GM12891 (cell line): ENCODE measurements around the gene DAZAP1.
A peak's percentile ranks its signal among the peaks of the same experiment; 100 is the strongest.
"Not testable (repeated sequence)": the region's sequence is repeated elsewhere in the genome, so short reads cannot be mapped to it uniquely, and the experiment has no call there.

Experiments used
- DNase-seq: peaks from one replicate; pipeline ENCODE4 v3.0.0; 2011; ENCODE audit warnings: low spot score; ENCODE audit not compliant: insufficient read length
- FAIRE-seq: peaks from 2 replicates; lab custom pipeline; 2011; peaks lifted over from hg19 to GRCh38; lab: Jason Lieb, UNC
- PAX5 ChIP-seq: IDR thresholded peaks from 2 replicates; pipeline ENCODE4 v1.6.1; 2011; ENCODE audit warnings: low read length, moderate library complexity, mild to moderate bottlenecking; ENCODE audit not compliant: insufficient read depth, severe bottlenecking
- POLR2A ChIP-seq: IDR thresholded peaks from 2 replicates; pipeline ENCODE4 v1.6.1; 2011; ENCODE audit warnings: low read depth, low read length, control low read depth
- POLR2AphosphoS5 ChIP-seq: IDR thresholded peaks from 2 replicates; pipeline ENCODE4 v1.6.1; 2011; ENCODE audit warnings: low read depth, low read length, control low read depth
- POU2F2 ChIP-seq: IDR thresholded peaks from 2 replicates; pipeline ENCODE4 v1.6.1; 2011; ENCODE audit warnings: low read depth, mild to moderate bottlenecking, control low read depth, low read length, moderate library complexity
- SPI1 ChIP-seq: IDR thresholded peaks from 2 replicates; pipeline ENCODE4 v1.6.1; 2011; ENCODE audit warnings: low read depth, low read length, control low read depth
- TAF1 ChIP-seq: IDR thresholded peaks from 2 replicates; pipeline ENCODE4 v1.6.1; 2011; ENCODE audit warnings: low read depth, low read length, control low read depth

Gene DAZAP1

GRCh38 chr19:1472231-1473084 is 65.1 kb downstream of the DAZAP1 start:
- no peak for TF ChIP-seq POLR2A
- no peak for TF ChIP-seq TAF1
- TF ChIP-seq POLR2AphosphoS5, result no peak
- no peak for TF ChIP-seq SPI1
- no peak for TF ChIP-seq PAX5
- TF ChIP-seq POU2F2, result no peak
- FAIRE-seq, result no peak
- DNase-seq, result no peak

GRCh38 chr19:1473085-1473851 is 65.9 kb downstream of the DAZAP1 start:
- TF ChIP-seq PAX5 (no peak), POU2F2 (no peak), TAF1 (no peak), POLR2A (no peak), SPI1 (no peak), POLR2AphosphoS5 (no peak)
- DNase-seq (no peak), FAIRE-seq (no peak)

- DNase-seq, result no peak
- FAIRE-seq, result no peak
- TF ChIP-seq PAX5, result no peak
- no peak for TF ChIP-seq POLR2A
- no peak for TF ChIP-seq POLR2AphosphoS5
- no peak for TF ChIP-seq TAF1
- TF ChIP-seq SPI1, result no peak
- TF ChIP-seq POU2F2, result no peak
Measured at GRCh38 chr19:1474011-1474764, 66.8 kb downstream of the DAZAP1 start.

- DNase-seq, result no peak
- no peak for FAIRE-seq
- TF ChIP-seq PAX5 (no peak), POU2F2 (no peak), POLR2A (no peak), POLR2AphosphoS5 (no peak), SPI1 (no peak), TAF1 (no peak)
Measured at GRCh38 chr19:1474765-1475351, 67.5 kb downstream of the DAZAP1 start.

DNA sequence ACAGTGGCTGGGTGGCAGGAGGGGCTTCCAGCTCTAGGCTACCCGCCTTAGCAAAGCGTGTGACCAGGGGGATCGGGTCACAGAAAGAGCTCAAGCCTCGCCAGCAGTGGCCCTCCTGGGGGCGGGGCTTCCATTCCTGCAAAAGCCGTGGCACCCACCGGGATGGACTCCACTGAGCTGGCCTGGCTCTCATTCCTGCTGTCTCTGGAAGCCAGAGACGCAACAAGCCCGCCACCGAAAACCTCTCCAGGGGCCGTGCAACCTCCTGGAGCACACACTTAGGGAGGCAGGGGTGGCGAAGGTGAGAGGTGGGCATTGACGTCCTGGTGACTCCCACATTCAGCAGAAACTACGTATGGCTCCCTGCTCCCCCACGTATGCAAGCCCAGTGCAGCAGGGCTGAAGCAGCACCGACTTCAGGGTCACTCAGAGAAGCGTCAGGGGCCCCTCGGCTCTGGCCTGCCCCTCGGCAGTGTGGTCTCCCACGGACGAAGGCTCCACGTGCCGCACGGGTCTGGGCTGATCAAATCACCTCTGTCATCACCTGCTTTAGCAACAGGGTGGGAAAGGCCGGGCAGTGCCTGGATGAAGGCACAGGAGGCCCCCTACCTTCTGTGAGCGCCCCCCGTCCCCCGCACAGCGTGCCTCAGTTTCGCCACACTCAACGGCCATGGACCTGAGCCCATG is 68.5 kb downstream of the DAZAP1 start:
- FAIRE-seq, result no peak

GRCh38 chr19:1477056-1477455 is 69.7 kb downstream of the DAZAP1 start:
- not testable (repeated sequence) for DNase-seq, FAIRE-seq

More for the DNA sequence above, 68.5 kb downstream of the DAZAP1 start:
- no peak for TF ChIP-seq PAX5
- DNase-seq, result no peak

DNA sequence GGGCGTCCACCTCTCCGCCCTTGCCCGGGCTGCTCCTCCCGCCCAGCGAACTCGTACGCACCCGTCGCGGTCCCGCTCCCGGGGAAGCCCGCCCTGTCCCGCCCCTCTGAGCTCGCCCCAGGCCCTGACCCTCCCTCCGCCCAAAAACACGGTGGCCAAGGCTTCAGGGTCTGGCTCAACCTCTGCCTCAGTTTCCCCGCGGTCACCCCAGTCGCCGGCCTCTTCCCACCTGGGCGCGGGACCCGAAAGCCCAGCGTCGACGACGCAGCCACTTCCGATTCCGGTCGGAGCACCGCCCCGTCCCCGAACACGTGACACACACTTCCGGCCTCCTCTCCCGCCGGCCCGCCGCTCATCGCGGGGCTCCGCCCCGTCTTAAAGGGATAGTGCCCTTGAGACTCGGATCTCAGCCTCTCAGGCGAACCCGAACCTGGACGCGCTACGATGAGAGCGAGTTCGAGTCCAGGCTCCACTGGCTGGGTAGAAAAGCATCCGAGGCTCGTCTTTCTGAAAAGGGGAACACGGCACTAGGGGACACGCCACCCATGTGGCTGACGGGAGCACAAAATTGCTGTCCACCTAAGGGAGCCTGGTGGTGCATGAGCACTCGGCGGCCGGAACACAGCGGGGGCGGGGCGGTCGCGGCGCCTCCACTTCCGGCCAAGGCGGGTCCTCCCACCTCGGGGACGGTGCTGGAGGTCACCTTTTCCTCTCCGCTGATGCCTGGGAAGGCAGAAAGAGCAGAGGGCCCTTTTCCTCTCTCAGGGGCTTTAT is 71.7 kb downstream of the DAZAP1 start, which contains the start of gene C19orf25:
C19orf25 (minus strand) TSS at position 282 of the 774 bp plus-strand sequence. CDS start 312 bp downstream, outside the sequence.
- TF ChIP-seq PAX5 (no peak), TAF1 (peak; percentile 46; the same call in 1 of the 2 replicates), POU2F2 (no peak), POLR2A (peak; percentile 82), SPI1 (no peak; the same call in 1 of the 2 replicates), POLR2AphosphoS5 (peak; percentile 81)
- peak; percentile 100 for FAIRE-seq

GRCh38 chr19:1481224-1481892 is 74.0 kb downstream of the DAZAP1 start:
- DNase-seq (no peak), FAIRE-seq (no peak)
- no peak for TF ChIP-seq POLR2AphosphoS5
- TF ChIP-seq POLR2A, result no peak
- TF ChIP-seq SPI1, result no peak
- TF ChIP-seq POU2F2, result no peak
- no peak for TF ChIP-seq PAX5
- no peak for TF ChIP-seq TAF1

More for the DNA sequence above, 71.7 kb downstream of the DAZAP1 start, which contains the start of gene C19orf25:
- peak; percentile 99 for DNase-seq
